ENCODE results near the gene DDX56.

DDX56 gene

GRCh38 chr7:44561962-44562621 is 11.6 kb downstream of the DDX56 start:
- peaks cover 10% of the 10 kb centered on the region for H3K79me2 ChIP-seq (ENCODE audit: control insufficient read depth, low read length)
- peaks cover 14% of the 10 kb centered on the region for H4K20me1 ChIP-seq (ENCODE audit: control insufficient read depth, insufficient read depth, low read depth, low read length)
- H3K36me3 ChIP-seq (ENCODE audit: control insufficient read depth, low read length): peaks cover 30% of the 10 kb centered on the region
- no peak overlapping the region for H3K27ac ChIP-seq (ENCODE audit: low read depth, low read length)
- no peak overlapping the region for H3K4me2 ChIP-seq (ENCODE audit: low read length)
- 0 out of 2 replicates have a peak, but pooled peaks cover 3% of the 10 kb centered on the region for H3K27me3 ChIP-seq (ENCODE audit: control insufficient read depth, low read length)
- no peaks in the 10 kb centered on the region for H3K9me3 ChIP-seq (ENCODE audit: control insufficient read depth, insufficient read depth, low read length)
- peaks cover 10% of the 10 kb centered on the region for H3F3A ChIP-seq (ENCODE audit: control insufficient read depth, insufficient read depth)
- H3K4me1 ChIP-seq (ENCODE audit: control insufficient read depth, low read length): no peaks in the 10 kb centered on the region
- no peaks in the 10 kb centered on the region for H3K9me2 ChIP-seq (replicated peaks; ENCODE audit: control insufficient read depth, low read length)
- H3K4me3 ChIP-seq (ENCODE audit: low read length): no peak overlapping the region
- no peak for TF ChIP-seq CTCF (IDR thresholded peaks at IDR 0.05; ENCODE audit: low read depth, low read length, poor library complexity, severe bottlenecking)
- no peak for TF ChIP-seq EZH2phosphoT487 (IDR thresholded peaks at IDR 0.05; ENCODE audit: borderline replicate concordance, low read length)

GRCh38 chr7:44561481-44561880 is 12.2 kb downstream of the DDX56 start:
- Histone ChIP-seq H3K27ac (ENCODE audit: low read depth, low read length) (no peak overlapping the region), H3K4me2 (ENCODE audit: low read length) (no peak overlapping the region), H3F3A (ENCODE audit: control insufficient read depth, insufficient read depth) (peaks cover 6% of the 10 kb centered on the region), H3K27me3 (ENCODE audit: control insufficient read depth, low read length) (0 out of 2 replicates have a peak, but pooled peaks cover 6% of the 10 kb centered on the region), H3K4me1 (ENCODE audit: control insufficient read depth, low read length) (no peaks in the 10 kb centered on the region), H3K9me2 (replicated peaks; ENCODE audit: control insufficient read depth, low read length) (no peaks in the 10 kb centered on the region), H3K79me2 (ENCODE audit: control insufficient read depth, low read length) (peaks cover 10% of the 10 kb centered on the region), H3K9me3 (ENCODE audit: control insufficient read depth, insufficient read depth, low read length) (no peaks in the 10 kb centered on the region), H4K20me1 (ENCODE audit: control insufficient read depth, insufficient read depth, low read depth, low read length) (peaks cover 14% of the 10 kb centered on the region), H3K36me3 (ENCODE audit: control insufficient read depth, low read length) (peaks cover 24% of the 10 kb centered on the region), H3K4me3 (ENCODE audit: low read length) (no peak overlapping the region)
- TF ChIP-seq CTCF (IDR thresholded peaks at IDR 0.05; ENCODE audit: low read depth, low read length, poor library complexity, severe bottlenecking): no peak
- no peak for TF ChIP-seq EZH2phosphoT487 (IDR thresholded peaks at IDR 0.05; ENCODE audit: borderline replicate concordance, low read length)

- peaks cover 4% of the 10 kb centered on the region for H4K20me1 ChIP-seq (ENCODE audit: control insufficient read depth, insufficient read depth, low read depth, low read length)
- peaks cover 5% of the 10 kb centered on the region; the same call in 1 of the 2 replicates for H3K4me1 ChIP-seq (ENCODE audit: control insufficient read depth, low read length)
- H3K4me2 ChIP-seq (ENCODE audit: low read length): no peak overlapping the region
- no peaks in the 10 kb centered on the region for H3K79me2 ChIP-seq (ENCODE audit: control insufficient read depth, low read length)
- TF ChIP-seq EZH2phosphoT487 (IDR thresholded peaks at IDR 0.05; ENCODE audit: borderline replicate concordance, low read length): no peak
- no peak for TF ChIP-seq CTCF (IDR thresholded peaks at IDR 0.05; ENCODE audit: low read depth, low read length, poor library complexity, severe bottlenecking)
- H3F3A ChIP-seq (ENCODE audit: control insufficient read depth, insufficient read depth): no peaks in the 10 kb centered on the region
- H3K27ac ChIP-seq (ENCODE audit: low read depth, low read length): no peak overlapping the region
- no peak overlapping the region for H3K4me3 ChIP-seq (ENCODE audit: low read length)
- H3K36me3 ChIP-seq (ENCODE audit: control insufficient read depth, low read length): peaks cover 6% of the 10 kb centered on the region
- no peaks in the 10 kb centered on the region for H3K9me2 ChIP-seq (replicated peaks; ENCODE audit: control insufficient read depth, low read length)
- no peaks in the 10 kb centered on the region for H3K9me3 ChIP-seq (ENCODE audit: control insufficient read depth, insufficient read depth, low read length)
- H3K27me3 ChIP-seq (ENCODE audit: control insufficient read depth, low read length): 0 out of 2 replicates have a peak, but pooled peaks cover 8% of the 10 kb centered on the region
These were observed 14.2 kb downstream of the DDX56 start for GRCh38 chr7:44559485-44559884.
